GM12874 (cell line): ENCODE measurements around the gene UGT3A2.

ENCODE experiments used
- CTCF ChIP-seq: IDR thresholded peaks from 2 replicates; pipeline ENCODE4 v1.5.1; 2011; ENCODE audit warnings: low read depth, mild to moderate bottlenecking, control low read depth, low read length, moderate library complexity; ENCODE audit not compliant: insufficient read depth

Gene UGT3A2

GRCh38 chr5:35990520-35990919 lies 76.2 kb downstream of the UGT3A2 start:
- no peak for TF ChIP-seq CTCF

- no peak for TF ChIP-seq CTCF
These were observed 78.2 kb downstream of the UGT3A2 start for GRCh38 chr5:35988529-35988928.

- TF ChIP-seq CTCF = no peak
These were observed 78.9 kb downstream of the UGT3A2 start for GRCh38 chr5:35987776-35988175.
